ENCODE measurements around the gene ANKRA2.
"Not testable (repeated sequence)": the region's sequence is repeated elsewhere in the genome, so short reads cannot be mapped to it uniquely, and the experiment has no call there.

The ANKRA2 gene

GRCh38 chr5:73519531-73520283, 45.7 kb downstream of the ANKRA2 start:
- Histone ChIP-seq H3K27me3 (ENCODE audit: control insufficient read depth, insufficient read depth, low read length) (no peaks in the 10 kb centered on the region), H3K9ac (ENCODE audit: low read length) (no peak overlapping the region), H3K9me3 (ENCODE audit: control insufficient read depth, low read length) (no peaks in the 10 kb centered on the region), H3K4me3 (ENCODE audit: low read length) (no peak overlapping the region), H3K36me3 (ENCODE audit: control insufficient read depth, insufficient read depth, low read length) (no peaks in the 10 kb centered on the region), H3K4me1 (ENCODE audit: control insufficient read depth, insufficient read depth, low read length) (peaks cover 21% of the 10 kb centered on the region)

GRCh38 chr5:73515232-73515631, 50.2 kb downstream of the ANKRA2 start:
- H3K4me1 ChIP-seq (ENCODE audit: control insufficient read depth, insufficient read depth, low read length) = peaks cover 34% of the 10 kb centered on the region
- no peak overlapping the region for H3K9ac ChIP-seq (ENCODE audit: low read length)
- no peaks in the 10 kb centered on the region for H3K9me3 ChIP-seq (ENCODE audit: control insufficient read depth, low read length)
- H3K27me3 ChIP-seq (ENCODE audit: control insufficient read depth, insufficient read depth, low read length) = no peaks in the 10 kb centered on the region
- no peaks in the 10 kb centered on the region for H3K36me3 ChIP-seq (ENCODE audit: control insufficient read depth, insufficient read depth, low read length)
- H3K4me3 ChIP-seq (ENCODE audit: low read length) = no peak overlapping the region

GRCh38 chr5:73514418-73514817, 51.0 kb downstream of the ANKRA2 start:
- Histone ChIP-seq H3K9ac (ENCODE audit: low read length) (no peak overlapping the region), H3K4me1 (ENCODE audit: control insufficient read depth, insufficient read depth, low read length) (peaks cover 29% of the 10 kb centered on the region), H3K36me3 (ENCODE audit: control insufficient read depth, insufficient read depth, low read length) (no peaks in the 10 kb centered on the region), H3K27me3 (ENCODE audit: control insufficient read depth, insufficient read depth, low read length) (no peaks in the 10 kb centered on the region), H3K9me3 (ENCODE audit: control insufficient read depth, low read length) (no peaks in the 10 kb centered on the region), H3K4me3 (ENCODE audit: low read length) (no peak overlapping the region)

- H3K36me3 ChIP-seq (ENCODE audit: control insufficient read depth, insufficient read depth, low read length) = no peaks in the 10 kb centered on the region
- no peak overlapping the region for H3K9ac ChIP-seq (ENCODE audit: low read length)
- no peaks in the 10 kb centered on the region for H3K27me3 ChIP-seq (ENCODE audit: control insufficient read depth, insufficient read depth, low read length)
- H3K4me1 ChIP-seq (ENCODE audit: control insufficient read depth, insufficient read depth, low read length) = peaks cover 29% of the 10 kb centered on the region
- no peaks in the 10 kb centered on the region for H3K9me3 ChIP-seq (ENCODE audit: control insufficient read depth, low read length)
- H3K4me3 ChIP-seq (ENCODE audit: low read length) = no peak overlapping the region
Observed at GRCh38 chr5:73513996-73514395, 51.4 kb downstream of the ANKRA2 start.

- H3K9ac ChIP-seq (ENCODE audit: low read length); H3K27me3 ChIP-seq (ENCODE audit: control insufficient read depth, insufficient read depth, low read length); H3K4me3 ChIP-seq (ENCODE audit: low read length); H3K9me3 ChIP-seq (ENCODE audit: control insufficient read depth, low read length); H3K36me3 ChIP-seq (ENCODE audit: control insufficient read depth, insufficient read depth, low read length): not testable (repeated sequence)
- H3K4me1 ChIP-seq (ENCODE audit: control insufficient read depth, insufficient read depth, low read length) = peaks cover 11% of the 10 kb centered on the region
Observed at GRCh38 chr5:73508521-73508920, 56.9 kb downstream of the ANKRA2 start.

DNA sequence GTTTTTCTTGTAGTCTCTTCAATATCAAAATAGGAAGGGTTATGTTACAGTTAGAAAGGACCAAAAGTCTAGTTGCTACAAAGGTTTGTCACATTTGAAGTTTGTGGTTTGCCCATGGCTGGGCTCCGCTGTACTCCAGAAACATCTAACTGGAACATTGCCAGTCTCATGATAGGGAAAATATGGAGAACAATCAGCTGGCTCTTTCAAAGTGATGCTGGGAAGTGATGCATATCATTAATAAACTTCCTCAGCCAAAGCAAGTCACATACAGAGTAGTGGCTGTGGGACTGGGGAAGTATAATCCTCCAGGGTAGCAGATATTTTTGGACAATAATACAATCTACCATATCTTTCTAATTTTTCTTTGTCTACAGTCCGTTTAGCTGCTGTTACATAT, 58.4 kb downstream of the ANKRA2 start:
- Histone ChIP-seq H3K9me3 (ENCODE audit: control insufficient read depth, low read length) (no peaks in the 10 kb centered on the region), H3K4me1 (ENCODE audit: control insufficient read depth, insufficient read depth, low read length) (peaks cover 8% of the 10 kb centered on the region), H3K4me3 (ENCODE audit: low read length) (no peak overlapping the region), H3K36me3 (ENCODE audit: control insufficient read depth, insufficient read depth, low read length) (no peaks in the 10 kb centered on the region), H3K9ac (ENCODE audit: low read length) (no peak overlapping the region), H3K27me3 (ENCODE audit: control insufficient read depth, insufficient read depth, low read length) (no peaks in the 10 kb centered on the region)

DNA sequence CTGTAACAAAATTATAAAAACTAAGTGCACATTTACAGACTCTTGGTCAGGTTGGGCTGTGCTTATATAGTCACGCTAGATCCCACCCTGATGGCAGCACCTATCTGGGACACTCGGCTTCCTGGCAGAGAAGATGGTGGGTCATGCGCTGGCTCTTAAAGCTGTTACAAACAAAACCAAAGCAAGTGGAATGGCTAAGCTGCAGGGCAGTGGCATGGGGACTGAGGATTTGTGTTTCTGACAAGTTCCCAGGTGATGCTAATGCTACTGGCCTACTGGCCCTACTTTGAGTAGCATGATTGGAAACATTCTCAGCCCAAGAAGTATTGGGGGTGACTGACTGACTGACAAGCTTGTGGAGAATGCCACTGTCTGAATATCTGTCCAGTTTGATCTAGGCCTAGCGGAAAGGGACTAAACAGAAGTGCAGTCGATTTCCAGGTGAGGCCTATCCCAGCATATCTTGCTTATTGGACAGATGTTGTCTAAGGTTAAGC, 58.9 kb downstream of the ANKRA2 start:
- no peak overlapping the region for H3K4me3 ChIP-seq (ENCODE audit: low read length)
- H3K9me3 ChIP-seq (ENCODE audit: control insufficient read depth, low read length) = no peaks in the 10 kb centered on the region
- no peak overlapping the region for H3K9ac ChIP-seq (ENCODE audit: low read length)
- no peaks in the 10 kb centered on the region for H3K36me3 ChIP-seq (ENCODE audit: control insufficient read depth, insufficient read depth, low read length)
- peaks cover 8% of the 10 kb centered on the region for H3K4me1 ChIP-seq (ENCODE audit: control insufficient read depth, insufficient read depth, low read length)
- H3K27me3 ChIP-seq (ENCODE audit: control insufficient read depth, insufficient read depth, low read length) = no peaks in the 10 kb centered on the region

Measured in mucosa of stomach (tissue), 1 donor.